ENCODE measurements around the gene SPTBN1. TPM values are rescaled to one million over a fixed set of nuclear protein-coding genes. Genes with fewer than 3 reads are reported as not detected.

The SPTBN1 gene
- total RNA-seq, 4 donors from 2014 or later: 189 to 423 (median 341) TPM

DNA sequence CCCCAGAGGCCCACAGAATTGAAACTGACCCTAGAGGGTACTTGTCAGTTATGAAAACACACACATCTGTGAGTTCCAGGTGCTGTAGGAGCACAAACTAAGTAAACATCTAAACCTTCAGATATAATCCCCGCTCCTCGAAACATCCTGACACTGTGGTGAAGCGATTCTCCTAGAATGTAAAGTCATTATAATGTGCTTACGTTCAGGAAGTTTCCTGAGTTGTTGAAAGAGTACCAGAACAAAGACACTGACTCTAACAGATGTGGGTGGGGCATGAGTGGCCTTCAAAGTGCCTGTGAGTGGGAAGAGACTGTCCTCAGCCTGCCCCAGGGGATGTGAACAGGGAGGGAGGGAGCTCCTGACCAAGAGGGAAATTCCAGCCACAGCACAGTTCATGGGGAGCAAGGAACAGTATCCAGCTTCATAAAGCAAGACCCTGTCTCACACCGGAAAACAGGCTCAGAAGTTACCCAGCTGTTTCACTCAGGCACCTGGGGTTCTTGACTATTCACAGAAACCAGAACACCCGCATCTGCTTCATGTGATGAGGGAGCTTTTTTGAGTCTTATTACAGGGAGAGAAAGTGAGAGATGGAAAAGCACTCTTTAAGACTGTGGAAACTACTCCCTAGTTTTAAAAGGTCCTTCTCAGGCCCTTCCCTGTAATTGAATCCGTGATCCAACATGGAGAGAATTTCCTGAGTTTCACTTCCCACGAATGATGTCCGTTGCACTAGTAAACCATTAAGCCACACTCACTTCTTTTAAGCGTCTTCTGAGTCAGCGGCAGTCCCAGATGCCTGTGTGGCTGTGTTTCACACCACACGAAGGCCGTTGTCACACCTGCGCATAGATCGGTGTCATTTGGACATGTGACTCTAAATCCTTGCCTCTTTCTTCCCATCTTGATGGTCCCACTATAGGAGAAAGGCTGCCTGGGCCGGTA lies 178.7 kb downstream of the SPTBN1 start:
- no peak overlapping the region for H3K4me3 ChIP-seq
- DNase-seq: peak in 1 of 2 donors; percentile 70
- H3K4me1 ChIP-seq: peaks cover 0 to 10% of the 10 kb centered on the region in 2 donors
- TF ChIP-seq, protein P1, sequence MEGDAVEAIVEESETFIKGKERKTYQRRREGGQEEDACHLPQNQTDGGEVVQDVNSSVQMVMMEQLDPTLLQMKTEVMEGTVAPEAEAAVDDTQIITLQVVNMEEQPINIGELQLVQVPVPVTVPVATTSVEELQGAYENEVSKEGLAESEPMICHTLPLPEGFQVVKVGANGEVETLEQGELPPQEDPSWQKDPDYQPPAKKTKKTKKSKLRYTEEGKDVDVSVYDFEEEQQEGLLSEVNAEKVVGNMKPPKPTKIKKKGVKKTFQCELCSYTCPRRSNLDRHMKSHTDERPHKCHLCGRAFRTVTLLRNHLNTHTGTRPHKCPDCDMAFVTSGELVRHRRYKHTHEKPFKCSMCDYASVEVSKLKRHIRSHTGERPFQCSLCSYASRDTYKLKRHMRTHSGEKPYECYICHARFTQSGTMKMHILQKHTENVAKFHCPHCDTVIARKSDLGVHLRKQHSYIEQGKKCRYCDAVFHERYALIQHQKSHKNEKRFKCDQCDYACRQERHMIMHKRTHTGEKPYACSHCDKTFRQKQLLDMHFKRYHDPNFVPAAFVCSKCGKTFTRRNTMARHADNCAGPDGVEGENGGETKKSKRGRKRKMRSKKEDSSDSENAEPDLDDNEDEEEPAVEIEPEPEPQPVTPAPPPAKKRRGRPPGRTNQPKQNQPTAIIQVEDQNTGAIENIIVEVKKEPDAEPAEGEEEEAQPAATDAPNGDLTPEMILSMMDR (IDR thresholded peaks at IDR 0.05): no peak
- TF ChIP-seq POLR2A (IDR thresholded peaks at IDR 0.05): peak in 1 of 2 donors; percentile 37
- intact Hi-C loops (cut with DNase I; ENCODE audit: low total_unique reads): no loop called here
- H3K36me3 ChIP-seq: no peaks in the 10 kb centered on the region
- no peaks in the 10 kb centered on the region for H3K27me3 ChIP-seq
- peak overlapping the region; percentile 77 to 88 for H3K27ac ChIP-seq
- H3K9me3 ChIP-seq: no peaks in the 10 kb centered on the region

GRCh38 chr2:54635554-54636152 lies 179.5 kb downstream of the SPTBN1 start:
- Histone ChIP-seq H3K27ac (peak overlapping the region; percentile 77 to 88), H3K4me1 (peaks cover 0 to 10% of the 10 kb centered on the region in 2 donors), H3K36me3 (no peaks in the 10 kb centered on the region), H3K27me3 (no peaks in the 10 kb centered on the region), H3K4me3 (no peak overlapping the region), H3K9me3 (no peaks in the 10 kb centered on the region)
- intact Hi-C loops (cut with DNase I; ENCODE audit: low total_unique reads): no loop called here
- no peak for DNase-seq
- TF ChIP-seq POLR2A (IDR thresholded peaks at IDR 0.05): no peak
- TF ChIP-seq, protein P1 (IDR thresholded peaks at IDR 0.05): no peak

GRCh38 chr2:54636415-54637139 lies 180.4 kb downstream of the SPTBN1 start:
- H3K36me3 ChIP-seq: no peaks in the 10 kb centered on the region
- H3K4me3 ChIP-seq: no peak overlapping the region
- H3K9me3 ChIP-seq: no peaks in the 10 kb centered on the region
- peak overlapping the region in 1 of 2 donors; percentile 88 for H3K27ac ChIP-seq
- H3K4me1 ChIP-seq: peaks cover 0 to 10% of the 10 kb centered on the region in 2 donors
- intact Hi-C loops (cut with DNase I; ENCODE audit: low total_unique reads): no loop called here
- no peaks in the 10 kb centered on the region for H3K27me3 ChIP-seq
- no peak for DNase-seq
- TF ChIP-seq, protein P1 (IDR thresholded peaks at IDR 0.05): no peak
- TF ChIP-seq POLR2A (IDR thresholded peaks at IDR 0.05): no peak

DNA sequence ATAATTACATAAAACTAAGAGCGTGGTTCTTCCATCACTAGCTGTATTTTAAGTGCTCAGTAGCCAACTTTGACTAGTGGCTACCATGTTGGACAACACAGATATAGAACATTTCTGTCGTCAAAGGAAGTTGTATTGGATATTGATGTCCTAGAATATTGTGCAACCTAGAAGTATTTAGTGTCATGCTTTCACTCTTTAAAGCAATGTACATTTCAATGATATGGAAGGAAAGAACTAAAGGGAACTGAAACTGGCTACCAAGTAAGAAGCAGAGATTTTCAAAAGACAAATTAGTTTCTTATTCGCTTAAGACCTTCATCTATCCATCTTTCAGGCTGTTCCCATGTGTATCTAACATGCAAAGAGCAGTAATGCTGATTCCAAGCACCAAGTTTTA lies 182.0 kb downstream of the SPTBN1 start:
- Histone ChIP-seq H3K4me1 (peaks cover 4 to 10% of the 10 kb centered on the region in 2 donors), H3K9me3 (no peaks in the 10 kb centered on the region), H3K27ac (peak overlapping the region in 1 of 2 donors; percentile 15), H3K4me3 (no peak overlapping the region), H3K36me3 (no peaks in the 10 kb centered on the region), H3K27me3 (no peaks in the 10 kb centered on the region)
- intact Hi-C loops (cut with DNase I; ENCODE audit: low total_unique reads): no loop called here
- TF ChIP-seq, protein P1 (IDR thresholded peaks at IDR 0.05): no peak
- no peak for TF ChIP-seq POLR2A (IDR thresholded peaks at IDR 0.05)
- no peak for DNase-seq

Data from uterus (tissue), 4 donors.